Measurements from ENCODE around the gene PLEKHG3. TPM values are rescaled to one million over a fixed set of nuclear protein-coding genes. Genes with fewer than 3 reads are reported as not detected.

Gene PLEKHG3
- total and polyA plus RNA-seq, 3 donors from 2014 or later, result 20.1 to 21.6 (median 20.6) TPM

GRCh38 chr14:64762044-64763034 lies 58.1 kb downstream of the PLEKHG3 start:
- Histone ChIP-seq H3K27me3 (no peaks in the 10 kb centered on the region), H3K9me3 (no peaks in the 10 kb centered on the region), H3K4me3 (no peak overlapping the region), H3K36me3 (ENCODE audit: low read depth, missing control alignments) (no peaks in the 10 kb centered on the region), H3K4me1 (peaks cover 61% of the 10 kb centered on the region), H3K27ac (peak overlapping the region; percentile 63 to 75)
- TF ChIP-seq POLR2A (IDR thresholded peaks at IDR 0.05), result no peak
- TF ChIP-seq, protein P1, sequence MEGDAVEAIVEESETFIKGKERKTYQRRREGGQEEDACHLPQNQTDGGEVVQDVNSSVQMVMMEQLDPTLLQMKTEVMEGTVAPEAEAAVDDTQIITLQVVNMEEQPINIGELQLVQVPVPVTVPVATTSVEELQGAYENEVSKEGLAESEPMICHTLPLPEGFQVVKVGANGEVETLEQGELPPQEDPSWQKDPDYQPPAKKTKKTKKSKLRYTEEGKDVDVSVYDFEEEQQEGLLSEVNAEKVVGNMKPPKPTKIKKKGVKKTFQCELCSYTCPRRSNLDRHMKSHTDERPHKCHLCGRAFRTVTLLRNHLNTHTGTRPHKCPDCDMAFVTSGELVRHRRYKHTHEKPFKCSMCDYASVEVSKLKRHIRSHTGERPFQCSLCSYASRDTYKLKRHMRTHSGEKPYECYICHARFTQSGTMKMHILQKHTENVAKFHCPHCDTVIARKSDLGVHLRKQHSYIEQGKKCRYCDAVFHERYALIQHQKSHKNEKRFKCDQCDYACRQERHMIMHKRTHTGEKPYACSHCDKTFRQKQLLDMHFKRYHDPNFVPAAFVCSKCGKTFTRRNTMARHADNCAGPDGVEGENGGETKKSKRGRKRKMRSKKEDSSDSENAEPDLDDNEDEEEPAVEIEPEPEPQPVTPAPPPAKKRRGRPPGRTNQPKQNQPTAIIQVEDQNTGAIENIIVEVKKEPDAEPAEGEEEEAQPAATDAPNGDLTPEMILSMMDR (IDR thresholded peaks at IDR 0.05), result no peak
- peak; percentile 86 for DNase-seq
- intact Hi-C loops (cut with DNase I; ENCODE audit: low total_unique reads), result loop anchor here (5.0 to 10.0 kb wide), 2 partner anchors 90 to 332 kb away; no protein-coding TSS in a partner anchor
- WGBS, 2 donors, result 24 to 31% methylated on average over 19 of the region's 19 CpGs

DNA sequence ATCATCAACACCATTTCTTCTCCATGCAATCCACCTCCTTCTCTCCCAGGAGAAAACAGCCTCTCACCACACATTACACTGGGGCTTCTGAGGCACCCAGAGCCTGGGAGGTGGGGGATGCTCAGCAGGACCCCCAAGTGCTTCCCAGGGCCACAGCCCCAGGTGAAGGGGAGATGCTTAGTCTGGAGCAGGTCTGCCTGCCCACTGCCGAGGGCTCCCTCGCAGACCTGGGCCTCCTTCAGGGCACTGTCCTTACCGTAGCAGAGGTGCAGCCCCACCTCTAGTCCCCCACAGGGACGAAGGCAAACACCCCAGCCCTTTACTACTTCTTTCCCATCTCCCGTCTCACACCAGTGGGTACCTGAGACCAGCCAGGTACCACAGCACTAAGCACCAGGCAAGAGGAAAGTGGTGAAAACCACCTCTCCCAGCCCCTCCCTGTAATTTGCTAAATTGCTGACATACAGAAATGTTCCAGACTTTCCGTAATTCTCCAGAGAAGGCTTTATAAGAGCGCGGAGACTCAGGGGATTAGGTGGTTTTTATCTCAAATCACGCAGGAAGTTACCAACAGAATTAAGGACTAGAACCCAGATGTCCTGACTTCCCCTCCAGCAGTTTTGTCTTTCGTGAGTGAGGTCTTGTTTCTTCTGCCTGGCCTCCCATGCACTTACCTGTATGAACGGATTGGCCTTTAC lies 59.0 kb downstream of the PLEKHG3 start:
- peak overlapping the region; percentile 63 to 75 for H3K27ac ChIP-seq

GRCh38 chr14:64763801-64764621 lies 59.8 kb downstream of the PLEKHG3 start:
- H3K36me3 ChIP-seq (ENCODE audit: low read depth, missing control alignments), result no peaks in the 10 kb centered on the region
- no peak overlapping the region for H3K4me3 ChIP-seq
- H3K27ac ChIP-seq, result peak overlapping the region in 1 of 2 donors; percentile 64

More for the DNA sequence above, 59.0 kb downstream of the PLEKHG3 start:
- H3K4me3 ChIP-seq, result no peak overlapping the region
- no peaks in the 10 kb centered on the region for H3K9me3 ChIP-seq
- DNase-seq, result no peak
- TF ChIP-seq POLR2A (IDR thresholded peaks at IDR 0.05), result no peak
- TF ChIP-seq, protein P1 (IDR thresholded peaks at IDR 0.05), result no peak
- 81 to 85% methylated on average over 11 of the region's 11 CpGs for WGBS, 2 donors
- H3K4me1 ChIP-seq, result peaks cover 52% of the 10 kb centered on the region
- intact Hi-C loops (cut with DNase I; ENCODE audit: low total_unique reads), result loop anchor here (5.0 to 10.0 kb wide), 2 partner anchors 91 to 332 kb away; no protein-coding TSS in a partner anchor
- H3K36me3 ChIP-seq (ENCODE audit: low read depth, missing control alignments), result no peaks in the 10 kb centered on the region
- no peaks in the 10 kb centered on the region for H3K27me3 ChIP-seq

More at GRCh38 chr14:64763801-64764621, 59.8 kb downstream of the PLEKHG3 start:
- intact Hi-C loops (cut with DNase I; ENCODE audit: low total_unique reads), result loop anchor here (5.0 to 10.0 kb wide), 2 partner anchors 92 to 331 kb away; no protein-coding TSS in a partner anchor
- 50 to 59% methylated on average over 13 to 18 of the region's 18 CpGs for WGBS, 2 donors
- H3K9me3 ChIP-seq, result no peaks in the 10 kb centered on the region
- TF ChIP-seq POLR2A (IDR thresholded peaks at IDR 0.05), result no peak
- TF ChIP-seq, protein P1 (IDR thresholded peaks at IDR 0.05), result no peak
- peaks cover 44% of the 10 kb centered on the region for H3K4me1 ChIP-seq
- H3K27me3 ChIP-seq, result no peaks in the 10 kb centered on the region
- DNase-seq, result peak; percentile 49
